SU-DHL-6 (cell line): ENCODE results near the gene ALK.

ENCODE experiments used
- H2AFZ ChIP-seq: fragments of 200-600 bp; sonication (generic); 2 replicates; pipeline ENCODE4 v1.6.1; 2014; ENCODE audit warnings: low read depth, mild to moderate bottlenecking, moderate library complexity, mixed read lengths, antibody characterized with exemption, low read length; ENCODE audit not compliant: severe bottlenecking
- H3F3A ChIP-seq: fragments of 200-600 bp; shearing (Covaris generic); 2 replicates; pipeline ENCODE4 v1.6.0; 2016; ENCODE audit warnings: antibody characterized with exemption, mild to moderate bottlenecking; ENCODE audit not compliant: insufficient read depth
- H3K27ac ChIP-seq: fragments of 200-600 bp; sonication (generic); 2 replicates; pipeline ENCODE4 v1.5.1; 2016; ENCODE audit warnings: low read depth, mild to moderate bottlenecking, low read length, moderate library complexity, mixed read lengths
- H3K27me3 ChIP-seq: fragments of 200-600 bp; sonication (generic), shearing (Covaris generic); 2 replicates; pipeline ENCODE4 v1.6.0; 2014; ENCODE audit warnings: mild to moderate bottlenecking, low read length
- H3K36me3 ChIP-seq: fragments of 200-600 bp; sonication (generic); 2 replicates; pipeline ENCODE4 v1.6.1; 2014; ENCODE audit warnings: mild to moderate bottlenecking, low read length, mixed read lengths
- H3K4me2 ChIP-seq: fragments of 300-600, 200-600 bp; shearing (Covaris generic), sonication (generic); 2 replicates; pipeline ENCODE4 v1.6.0; 2014; ENCODE audit warnings: low read length, low read depth, mild to moderate bottlenecking; ENCODE audit not compliant: poor library complexity, severe bottlenecking
- H3K4me3 ChIP-seq: fragments of 200-600 bp; sonication (generic); 2 replicates; pipeline ENCODE4 v1.5.1; 2014; ENCODE audit warnings: antibody characterized with exemption, low read length, mild to moderate bottlenecking, mixed read lengths; ENCODE audit not compliant: insufficient read depth, poor library complexity, severe bottlenecking
- H3K79me2 ChIP-seq: fragments of 200-600 bp; sonication (generic); 2 replicates; pipeline ENCODE4 v1.6.1; 2014; ENCODE audit warnings: mild to moderate bottlenecking, low read length, moderate library complexity; ENCODE audit not compliant: insufficient read depth
- H3K9ac ChIP-seq: fragments of 200-600 bp; sonication (generic); 2 replicates; pipeline ENCODE4 v1.7.0; 2014; ENCODE audit warnings: mild to moderate bottlenecking, low read length
- H3K9me2 ChIP-seq: fragments of 200-600 bp; sonication (generic); replicated peaks from 2 replicates; pipeline ENCODE4 v1.6.1; 2014; ENCODE audit warnings: low read length; ENCODE audit not compliant: insufficient read depth
- H3K9me3 ChIP-seq: fragments of 200-600 bp; sonication (generic); 2 replicates; pipeline ENCODE4 v1.6.1; 2014; ENCODE audit warnings: low read length, mixed read lengths; ENCODE audit not compliant: insufficient read depth
- H4K20me1 ChIP-seq: fragments of 200-600 bp; sonication (generic); 2 replicates; pipeline ENCODE4 v1.6.1; 2014; ENCODE audit warnings: low read depth, mild to moderate bottlenecking, antibody characterized with exemption, low read length, moderate library complexity, mixed read lengths
- EZH2phosphoT487 ChIP-seq: fragments of 200-600 bp; sonication (generic), shearing (Covaris generic); conservative IDR thresholded peaks from 2 replicates; pipeline ENCODE4 v1.6.1; 2018; ENCODE audit warnings: mild to moderate bottlenecking, antibody characterized with exemption, low read length, moderate library complexity, mixed read lengths
- TF ChIP-seq, protein P1 (sequence below): fragments of 200-600 bp; sonication (generic); IDR thresholded peaks from one replicate; pipeline ENCODE4 v1.5.1; 2017; ENCODE audit warnings: antibody characterized with exemption, mild to moderate bottlenecking, low read length, moderate library complexity; ENCODE audit not compliant: insufficient read depth, poor library complexity, severe bottlenecking

Gene ALK

DNA sequence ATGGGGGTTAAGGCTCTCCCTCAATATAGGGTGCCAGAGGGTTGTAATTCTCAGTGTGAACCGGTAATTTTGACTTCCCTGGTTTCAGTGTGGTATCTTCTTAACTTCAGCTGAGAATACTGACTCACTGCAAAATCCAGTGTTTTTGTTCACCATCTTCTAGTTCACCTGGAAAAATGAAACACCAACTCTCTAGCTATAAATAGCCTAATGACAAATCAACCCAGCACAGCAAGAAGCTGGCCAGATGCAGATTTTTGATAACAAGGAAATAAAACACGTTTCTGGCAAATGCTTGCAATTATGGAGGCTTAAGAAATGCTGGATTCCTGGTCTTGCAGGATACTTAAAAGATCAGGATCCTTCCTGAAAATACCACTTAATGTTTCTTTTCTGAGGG lies 613.9 kb downstream of the ALK start:
- H3K27me3 ChIP-seq: no peaks in the 10 kb centered on the region
- no peaks in the 10 kb centered on the region for H3K9me2 ChIP-seq
- no peak overlapping the region for H3K9ac ChIP-seq
- H3K27ac ChIP-seq: no peak overlapping the region
- H3K4me3 ChIP-seq: no peak overlapping the region
- no peaks in the 10 kb centered on the region for H3K9me3 ChIP-seq
- H3K4me2 ChIP-seq: no peak overlapping the region
- H3K79me2 ChIP-seq: no peaks in the 10 kb centered on the region
- no peak overlapping the region for H2AFZ ChIP-seq
- TF ChIP-seq, protein P1, sequence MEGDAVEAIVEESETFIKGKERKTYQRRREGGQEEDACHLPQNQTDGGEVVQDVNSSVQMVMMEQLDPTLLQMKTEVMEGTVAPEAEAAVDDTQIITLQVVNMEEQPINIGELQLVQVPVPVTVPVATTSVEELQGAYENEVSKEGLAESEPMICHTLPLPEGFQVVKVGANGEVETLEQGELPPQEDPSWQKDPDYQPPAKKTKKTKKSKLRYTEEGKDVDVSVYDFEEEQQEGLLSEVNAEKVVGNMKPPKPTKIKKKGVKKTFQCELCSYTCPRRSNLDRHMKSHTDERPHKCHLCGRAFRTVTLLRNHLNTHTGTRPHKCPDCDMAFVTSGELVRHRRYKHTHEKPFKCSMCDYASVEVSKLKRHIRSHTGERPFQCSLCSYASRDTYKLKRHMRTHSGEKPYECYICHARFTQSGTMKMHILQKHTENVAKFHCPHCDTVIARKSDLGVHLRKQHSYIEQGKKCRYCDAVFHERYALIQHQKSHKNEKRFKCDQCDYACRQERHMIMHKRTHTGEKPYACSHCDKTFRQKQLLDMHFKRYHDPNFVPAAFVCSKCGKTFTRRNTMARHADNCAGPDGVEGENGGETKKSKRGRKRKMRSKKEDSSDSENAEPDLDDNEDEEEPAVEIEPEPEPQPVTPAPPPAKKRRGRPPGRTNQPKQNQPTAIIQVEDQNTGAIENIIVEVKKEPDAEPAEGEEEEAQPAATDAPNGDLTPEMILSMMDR: no peak
- no peak for TF ChIP-seq EZH2phosphoT487
- H4K20me1 ChIP-seq: no peaks in the 10 kb centered on the region
- no peaks in the 10 kb centered on the region for H3K36me3 ChIP-seq
- no peaks in the 10 kb centered on the region for H3F3A ChIP-seq

DNA sequence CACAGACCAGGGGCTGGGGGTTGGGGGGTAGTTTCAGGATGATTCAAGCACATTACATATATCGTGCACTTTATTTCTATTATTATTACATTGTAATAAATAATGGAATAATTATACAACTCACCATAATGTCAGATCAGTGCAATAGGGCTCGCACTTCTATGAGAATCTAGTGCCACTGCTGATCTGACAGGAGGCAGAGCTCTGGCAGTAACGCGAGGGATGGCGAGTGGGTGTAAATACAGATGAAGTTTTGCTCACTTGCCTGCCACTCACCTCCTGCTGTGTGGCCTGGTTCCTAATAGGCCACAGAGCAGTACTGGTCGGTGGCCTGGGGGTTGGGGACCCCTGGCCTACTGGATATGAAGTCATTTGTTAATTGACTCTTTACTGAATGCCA lies 615.6 kb downstream of the ALK start:
- no peak overlapping the region for H2AFZ ChIP-seq
- no peak for TF ChIP-seq EZH2phosphoT487
- TF ChIP-seq, protein P1: no peak
- no peaks in the 10 kb centered on the region for H3K79me2 ChIP-seq
- no peaks in the 10 kb centered on the region for H3F3A ChIP-seq
- H3K27me3 ChIP-seq: no peaks in the 10 kb centered on the region
- no peaks in the 10 kb centered on the region for H4K20me1 ChIP-seq
- no peak overlapping the region for H3K4me3 ChIP-seq
- no peak overlapping the region for H3K9ac ChIP-seq
- H3K36me3 ChIP-seq: no peaks in the 10 kb centered on the region
- H3K4me2 ChIP-seq: no peak overlapping the region
- H3K9me2 ChIP-seq: no peaks in the 10 kb centered on the region
- no peaks in the 10 kb centered on the region for H3K9me3 ChIP-seq
- no peak overlapping the region for H3K27ac ChIP-seq

DNA sequence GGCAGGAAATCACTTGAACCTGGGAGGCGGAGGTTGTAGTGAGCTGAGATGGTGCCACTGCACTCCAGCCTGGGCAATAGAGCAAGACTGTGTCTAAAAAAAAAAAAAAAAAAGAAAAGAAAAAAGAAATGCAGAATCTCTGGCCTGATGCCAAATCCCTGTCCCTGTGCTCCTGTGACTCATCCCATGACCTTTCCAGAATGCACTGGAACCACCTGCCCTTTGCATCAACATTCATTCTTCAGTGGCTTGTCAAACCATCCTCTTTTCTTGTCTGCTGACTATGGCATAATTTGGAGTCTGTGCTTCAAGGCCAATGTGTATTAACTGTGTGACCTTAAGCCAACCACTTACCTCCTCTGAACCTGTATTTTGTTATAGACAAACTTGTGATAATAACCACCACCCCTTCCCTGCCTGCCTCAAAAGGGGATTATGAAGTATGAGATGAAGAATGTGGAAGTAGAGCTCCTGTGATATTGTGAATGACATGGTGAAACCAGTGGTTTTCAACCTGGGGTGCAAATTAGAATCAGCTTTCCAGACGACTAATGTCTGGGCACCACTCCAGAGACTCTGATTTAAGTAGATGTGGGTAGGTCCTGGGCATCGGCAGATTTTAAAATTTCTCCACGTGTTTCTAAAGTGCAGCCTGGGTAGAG lies 616.9 kb downstream of the ALK start:
- Histone ChIP-seq H4K20me1 (no peaks in the 10 kb centered on the region), H3K79me2 (no peaks in the 10 kb centered on the region), H3K36me3 (no peaks in the 10 kb centered on the region), H3K9me3 (no peaks in the 10 kb centered on the region), H3K9ac (no peak overlapping the region), H3K4me3 (no peak overlapping the region), H2AFZ (no peak overlapping the region), H3K27me3 (no peaks in the 10 kb centered on the region), H3K9me2 (no peaks in the 10 kb centered on the region), H3K4me2 (no peak overlapping the region), H3F3A (no peaks in the 10 kb centered on the region), H3K27ac (no peak overlapping the region)
- no peak for TF ChIP-seq EZH2phosphoT487
- TF ChIP-seq, protein P1: no peak
